Tongue (tissue), 2 donors: Measurements from ENCODE around the gene SERPINC1. TPM values are rescaled to one million over a fixed set of nuclear protein-coding genes. Genes with fewer than 3 reads are reported as not detected.
"Not testable (repeated sequence)": the region's sequence is repeated elsewhere in the genome, so short reads cannot be mapped to it uniquely, and the experiment has no call there.

Source experiments
- DNase-seq: peaks from one replicate; pipeline ENCODE4 v3.0.0-alpha.2; 2015
- total RNA-seq: library from RNA; depleted of rRNA; stranded (reverse); fragments of >200 nt; gene quantifications from one replicate; pipeline ENCODE4 v1.2.3, GENCODE V29; 2014

Gene SERPINC1
- total RNA-seq, 1 donor from 2014 or later: not detected

DNA sequence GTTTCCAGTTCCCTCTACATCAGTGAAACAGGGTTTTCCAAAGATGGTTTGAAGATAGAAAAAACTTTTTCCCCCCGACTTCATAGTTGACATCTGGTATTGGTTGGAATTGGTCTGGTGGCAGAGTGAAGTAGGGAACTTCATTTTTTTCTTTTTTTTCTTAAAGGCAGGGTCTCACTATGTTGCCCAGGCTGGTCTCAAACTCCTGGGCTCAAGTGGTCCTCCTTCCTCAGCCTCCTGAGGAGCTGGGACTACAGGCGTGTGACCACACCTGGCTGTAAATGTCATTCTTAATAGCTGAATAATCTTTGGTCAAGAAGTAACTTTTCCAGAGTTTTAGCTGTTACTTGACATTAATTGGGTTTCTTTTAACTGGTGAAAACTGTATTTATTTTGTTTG lies 27.2 kb downstream of the SERPINC1 start:
- DNase-seq: no peak

DNA sequence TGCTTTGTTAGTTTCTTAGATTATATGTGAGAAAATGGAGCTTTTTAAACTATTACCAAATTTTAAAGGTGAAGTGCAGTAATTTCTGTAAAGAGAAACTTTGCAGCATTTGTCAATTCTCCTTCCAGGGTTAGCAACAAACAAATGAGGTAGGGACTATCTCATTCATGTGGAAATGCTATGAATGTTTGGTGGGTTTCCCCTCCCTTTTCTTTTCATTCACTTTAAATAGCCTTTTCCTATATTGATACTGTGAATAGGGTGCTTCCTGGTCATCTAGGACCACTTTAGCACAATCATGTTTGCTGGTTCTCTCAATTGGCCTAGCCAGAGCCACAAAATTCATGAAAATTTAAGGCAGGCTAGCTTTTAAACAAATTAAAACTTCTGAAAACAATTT lies 28.4 kb downstream of the SERPINC1 start:
- no peak for DNase-seq

DNA sequence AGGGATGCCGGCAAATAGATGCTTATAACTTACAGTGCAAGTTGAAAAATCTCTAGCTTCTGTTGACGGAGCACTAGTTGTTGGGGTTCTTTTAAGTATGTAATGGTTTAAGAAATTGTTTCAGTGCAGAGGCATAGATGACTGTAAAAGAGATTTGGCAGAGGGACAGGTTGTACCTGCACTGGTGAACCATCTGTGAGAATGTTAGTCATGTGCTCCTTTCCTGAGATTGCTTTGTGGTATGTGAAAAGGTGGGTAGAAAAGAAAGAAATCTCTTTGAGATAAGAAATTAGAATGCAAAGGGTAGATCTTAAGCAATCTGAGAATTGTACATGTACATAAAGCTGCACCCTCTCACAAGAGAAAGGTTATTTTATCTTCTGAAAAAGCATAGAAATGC lies 29.5 kb downstream of the SERPINC1 start:
- no peak for DNase-seq

DNA sequence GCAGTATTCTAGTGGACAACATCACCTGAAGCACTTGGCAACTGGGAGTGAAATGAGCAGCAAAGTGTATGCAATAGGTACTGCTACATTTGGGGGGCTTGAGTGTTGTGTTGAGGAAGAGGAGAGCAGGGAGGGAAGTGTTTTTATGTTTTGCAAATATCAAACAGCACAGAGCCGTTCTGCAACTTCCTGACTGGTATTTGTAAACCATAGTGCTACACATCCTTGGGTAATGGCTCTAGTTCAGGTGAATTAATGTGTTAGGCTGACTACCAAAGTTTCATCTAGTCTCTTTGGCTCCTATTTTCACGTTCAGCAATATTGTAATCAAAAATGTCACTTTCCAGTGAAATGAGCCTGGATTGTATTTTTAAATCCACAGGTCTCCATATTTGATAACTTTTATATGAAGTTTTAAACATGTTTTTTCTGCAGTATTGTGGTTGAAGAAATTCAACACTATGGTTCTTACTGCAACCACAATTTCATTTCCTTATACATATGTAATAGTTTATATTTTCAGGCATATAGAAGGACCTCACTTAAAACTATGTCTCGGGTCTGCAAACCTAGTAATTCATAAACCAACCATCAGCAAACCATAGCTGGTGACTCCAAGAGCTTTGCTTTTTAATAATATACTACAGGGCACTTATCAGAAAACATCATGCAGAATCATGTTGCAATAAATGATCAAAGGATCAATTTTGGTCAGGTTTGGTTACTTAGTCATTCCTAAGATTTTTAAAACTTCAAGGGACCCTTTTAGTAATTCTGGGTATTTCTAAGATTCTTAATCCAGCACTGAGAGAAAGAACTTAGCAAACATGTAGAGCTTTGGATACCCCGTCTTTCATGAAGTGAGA lies 30.1 kb downstream of the SERPINC1 start:
- DNase-seq: no peak

DNA sequence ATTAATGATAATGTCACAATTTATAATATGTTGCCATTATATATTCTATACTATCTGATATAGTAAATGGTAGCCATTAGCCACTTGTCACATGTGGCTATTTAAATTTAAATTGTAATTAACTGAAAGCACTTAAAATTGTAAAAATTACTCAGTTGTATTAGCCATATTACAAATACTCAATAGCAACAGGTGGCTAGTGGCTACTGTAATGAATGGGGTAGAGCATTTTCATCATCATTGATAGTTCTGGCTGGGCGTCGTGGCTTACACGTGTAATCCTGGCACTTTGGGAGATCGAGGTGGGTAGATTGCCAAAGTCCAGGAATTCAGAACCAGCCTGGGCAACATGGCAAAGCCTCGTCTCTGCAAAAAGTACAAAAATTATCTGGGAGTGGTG lies 32.4 kb downstream of the SERPINC1 start:
- DNase-seq: no peak

DNA sequence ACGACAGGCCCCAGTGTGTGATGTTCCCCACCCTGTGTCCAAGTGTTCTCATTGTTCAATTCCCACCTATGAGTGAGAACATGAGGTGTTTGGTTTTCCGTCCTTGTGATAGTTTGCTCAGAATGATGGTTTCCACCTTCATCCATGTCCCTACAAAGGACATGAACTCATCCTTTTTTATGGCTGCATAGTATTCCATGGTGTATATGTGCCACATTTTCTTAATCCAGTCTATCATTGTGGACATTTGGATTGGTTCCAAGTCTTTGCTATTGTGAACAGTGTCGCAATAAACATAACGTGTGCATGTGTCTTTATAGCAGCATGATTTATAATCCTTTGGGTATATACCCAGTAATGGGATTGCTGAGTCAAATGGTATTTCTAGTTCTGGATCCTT lies 36.0 kb downstream of the SERPINC1 start:
- DNase-seq: not testable (repeated sequence)

DNA sequence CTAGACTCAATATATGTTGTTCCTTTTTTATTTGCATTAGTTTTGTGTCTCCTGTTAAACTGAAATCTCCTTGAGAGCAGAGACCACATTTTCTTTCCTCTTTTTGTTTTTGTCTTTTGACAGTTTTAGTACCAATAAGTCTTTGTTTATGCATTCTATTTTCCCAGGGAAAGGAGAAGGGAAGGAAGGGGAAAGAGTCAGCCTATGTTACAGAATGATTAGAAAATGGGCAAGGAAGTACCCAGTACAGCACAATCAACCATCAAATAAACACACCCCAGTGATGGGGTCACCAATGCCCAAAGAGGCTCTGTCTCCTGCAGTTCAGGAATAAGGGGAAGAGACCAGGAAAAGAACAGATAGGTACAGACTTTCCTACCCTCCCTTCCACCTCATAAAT lies 38.9 kb downstream of the SERPINC1 start:
- no peak for DNase-seq

DNA sequence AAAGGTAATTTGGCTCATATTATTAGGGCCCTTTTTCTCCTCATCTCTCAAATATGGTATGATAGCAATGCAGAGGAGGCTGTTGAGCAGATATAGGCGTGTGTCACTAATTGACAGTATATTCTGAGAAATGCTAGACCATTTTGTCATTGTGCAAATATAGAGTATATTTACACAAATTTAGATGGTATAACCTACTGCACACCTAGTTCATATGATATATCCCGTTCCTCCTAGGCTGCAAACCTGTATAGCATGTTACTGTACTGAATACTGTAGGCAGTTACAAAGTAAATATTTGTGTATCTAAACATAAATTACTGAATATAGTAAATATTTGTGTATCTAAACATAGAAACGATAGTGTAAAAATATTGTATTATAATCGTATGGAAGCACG lies 40.4 kb downstream of the SERPINC1 start:
- no peak for DNase-seq

DNA sequence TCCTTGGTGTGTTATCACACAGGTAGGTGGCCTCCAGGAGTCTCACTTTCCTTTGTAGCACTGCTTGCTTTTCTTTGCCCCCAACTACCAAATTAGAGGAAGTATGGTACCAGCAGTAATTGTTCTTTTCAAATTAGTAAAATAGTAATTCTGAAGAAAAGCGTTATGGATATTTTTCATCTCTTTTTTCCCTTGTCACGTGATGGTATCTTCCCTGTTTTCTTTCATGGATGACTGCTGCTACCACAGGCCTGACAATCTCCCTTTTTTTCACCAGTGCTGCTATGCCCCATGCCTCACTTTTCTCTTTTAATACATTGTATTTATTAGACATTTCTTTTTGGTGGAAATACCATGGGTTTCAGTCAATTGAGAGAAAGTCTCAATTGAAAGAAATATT lies 45.6 kb downstream of the SERPINC1 start:
- no peak for DNase-seq

DNA sequence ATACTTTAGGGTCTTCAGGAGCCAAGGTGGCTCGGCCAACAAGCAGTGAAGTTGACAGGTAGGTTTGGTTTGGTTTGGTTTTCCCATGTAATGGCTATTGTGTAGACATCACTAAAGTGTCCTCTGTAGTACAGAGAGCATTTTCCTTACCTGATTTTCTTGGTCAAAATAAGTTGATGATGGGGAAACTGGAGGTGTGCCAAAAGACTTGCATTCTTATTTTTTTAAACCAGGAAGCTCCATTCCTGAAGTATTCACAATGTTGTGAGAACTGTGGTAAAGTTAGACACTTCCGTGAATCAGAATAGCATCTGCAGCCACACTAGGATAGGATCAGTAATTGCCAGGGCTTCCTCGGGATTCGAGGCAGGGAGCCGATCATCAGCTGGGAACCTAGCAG lies 46.0 kb downstream of the SERPINC1 start:
- DNase-seq: no peak

DNA sequence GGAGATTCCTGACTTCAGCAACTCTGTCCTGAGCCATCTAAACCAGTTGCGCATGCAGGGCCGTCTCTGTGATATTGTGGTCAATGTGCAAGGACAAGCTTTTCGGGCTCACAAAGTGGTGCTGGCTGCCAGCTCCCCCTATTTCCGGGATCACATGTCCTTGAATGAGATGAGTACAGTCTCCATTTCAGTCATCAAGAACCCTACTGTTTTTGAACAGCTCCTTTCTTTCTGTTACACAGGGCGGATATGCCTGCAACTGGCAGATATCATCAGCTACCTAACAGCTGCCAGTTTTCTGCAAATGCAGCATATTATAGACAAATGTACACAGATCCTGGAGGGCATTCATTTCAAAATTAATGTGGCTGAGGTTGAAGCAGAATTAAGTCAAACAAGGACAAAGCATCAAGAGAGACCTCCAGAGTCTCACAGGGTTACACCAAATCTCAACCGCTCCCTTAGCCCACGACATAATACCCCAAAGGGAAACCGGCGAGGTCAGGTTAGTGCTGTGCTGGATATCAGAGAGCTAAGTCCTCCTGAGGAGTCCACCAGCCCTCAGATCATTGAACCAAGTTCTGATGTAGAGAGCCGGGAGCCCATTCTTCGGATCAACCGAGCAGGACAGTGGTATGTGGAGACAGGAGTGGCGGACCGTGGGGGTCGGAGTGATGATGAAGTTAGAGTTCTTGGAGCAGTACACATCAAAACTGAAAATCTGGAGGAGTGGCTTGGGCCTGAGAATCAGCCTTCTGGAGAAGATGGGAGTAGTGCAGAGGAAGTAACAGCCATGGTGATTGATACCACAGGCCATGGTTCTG lies 46.7 kb downstream of the SERPINC1 start:
- DNase-seq: no peak

DNA sequence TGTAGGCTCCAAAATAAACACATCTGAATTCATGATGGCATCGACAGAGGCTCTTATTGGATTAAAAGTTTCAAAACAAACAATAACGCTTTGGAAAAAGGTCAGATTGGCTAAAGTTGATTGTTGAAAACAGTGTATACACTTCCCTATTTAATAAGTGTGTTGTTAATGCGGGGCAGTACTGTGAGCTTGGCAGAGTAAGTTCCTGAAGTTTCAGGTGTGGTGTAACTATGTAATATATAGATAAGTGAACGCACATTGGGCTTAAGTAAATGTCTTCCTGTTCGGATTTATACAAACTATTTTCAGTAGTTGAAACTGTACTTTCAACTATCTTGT lies 48.1 kb downstream of the SERPINC1 start:
- DNase-seq: no peak

DNA sequence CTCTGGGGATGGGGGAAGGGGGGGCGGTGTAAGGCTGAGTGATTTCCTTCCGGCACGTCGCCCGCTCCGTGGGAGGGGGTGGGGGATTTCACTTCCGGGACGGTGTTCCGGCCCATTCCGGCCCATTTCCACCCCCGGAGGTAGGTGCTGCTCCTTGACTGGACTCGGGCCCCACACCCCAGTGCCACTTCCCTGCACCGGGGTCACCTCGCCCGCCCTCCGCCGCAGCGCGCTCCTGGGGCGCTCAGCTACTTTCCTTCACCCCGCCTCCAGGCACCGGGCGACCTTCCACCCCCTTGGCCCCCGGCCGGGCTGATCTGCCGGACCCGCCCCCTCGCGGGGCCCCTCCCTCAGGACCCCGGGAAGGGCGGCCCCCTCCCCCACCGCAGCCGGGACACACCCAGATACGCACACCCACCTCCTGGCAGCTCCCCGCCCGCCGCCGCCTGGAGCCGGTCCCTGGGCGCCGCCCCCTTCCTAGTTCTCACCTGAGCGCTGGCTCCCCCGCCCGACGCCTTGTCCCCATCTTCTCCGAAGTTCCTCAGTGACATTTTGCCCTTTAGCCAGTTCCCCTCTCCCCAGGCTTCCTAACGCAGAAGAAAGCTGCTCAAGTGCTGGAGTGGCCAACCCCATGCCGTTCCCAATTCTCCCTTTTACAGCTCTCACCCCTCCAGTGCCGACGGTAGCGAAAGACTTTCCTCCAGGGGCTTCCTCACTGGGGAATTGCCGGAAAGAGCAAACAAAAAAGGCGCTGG lies 48.7 kb downstream of the SERPINC1 start, which contains the start of gene ZBTB37:
TSS of gene ZBTB37 (plus strand) at position 115 of the 755 bp plus-strand sequence. CDS start 1,846 bp downstream, outside the sequence.
- peak; percentile 92 for DNase-seq

DNA sequence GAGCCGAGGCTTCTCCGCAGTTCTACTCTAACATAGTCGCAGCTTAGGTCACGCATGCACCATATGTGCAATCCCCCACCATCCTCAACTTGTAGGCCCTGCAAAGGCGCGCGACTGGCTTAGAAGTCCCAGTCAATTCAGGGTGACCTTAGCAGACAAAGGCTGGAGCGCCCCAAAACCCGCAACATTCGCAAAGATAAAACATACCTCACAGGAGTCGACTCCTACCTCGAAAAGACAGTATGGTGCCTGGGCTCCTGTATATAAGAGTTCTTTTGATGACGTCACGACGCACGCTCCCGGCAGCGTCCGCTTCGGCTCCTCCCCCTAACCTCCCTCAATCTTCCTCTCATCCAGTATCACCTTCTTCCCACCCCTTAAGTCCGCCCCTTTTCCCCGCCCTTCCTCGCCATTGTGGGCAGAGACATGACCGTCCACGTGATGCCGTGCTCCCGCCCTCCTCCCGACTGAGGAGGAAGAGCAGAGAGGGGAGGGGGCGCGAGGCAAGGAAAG lies 49.3 kb downstream of the SERPINC1 start, which contains the start of gene GAS5:
TSS of gene GAS5 (minus strand) at position 237 of the 513 bp plus-strand sequence.
- DNase-seq: peak; percentile 100

DNA sequence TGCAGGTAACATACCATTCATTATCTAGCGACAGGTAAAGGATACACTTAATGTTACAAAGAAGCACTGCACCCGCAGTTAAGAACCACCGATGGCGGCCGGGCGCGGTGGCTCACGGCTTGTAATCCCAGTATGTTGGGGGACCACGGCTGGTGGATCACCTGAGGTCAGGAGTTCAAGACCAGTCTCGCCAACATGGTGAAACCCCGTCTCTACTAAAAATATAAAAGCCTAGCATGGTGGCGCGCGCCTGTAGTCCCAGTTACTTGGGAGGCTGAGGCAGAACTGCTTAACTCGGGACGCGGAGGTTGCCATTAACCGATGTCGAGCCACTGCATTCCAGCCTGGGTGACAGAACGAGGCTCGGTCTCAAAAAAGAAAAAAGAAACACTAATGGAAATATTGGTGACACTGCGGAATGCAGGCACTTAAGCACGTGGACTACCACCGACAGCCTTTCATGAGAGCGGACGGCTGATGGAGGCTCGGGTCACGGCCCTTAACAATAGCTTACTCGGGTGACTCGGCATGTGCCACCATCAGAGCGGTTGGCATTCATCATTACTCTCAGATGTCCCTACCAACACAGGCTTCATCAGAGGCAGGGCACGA lies 49.9 kb downstream of the SERPINC1 start:
- DNase-seq: no peak

DNA sequence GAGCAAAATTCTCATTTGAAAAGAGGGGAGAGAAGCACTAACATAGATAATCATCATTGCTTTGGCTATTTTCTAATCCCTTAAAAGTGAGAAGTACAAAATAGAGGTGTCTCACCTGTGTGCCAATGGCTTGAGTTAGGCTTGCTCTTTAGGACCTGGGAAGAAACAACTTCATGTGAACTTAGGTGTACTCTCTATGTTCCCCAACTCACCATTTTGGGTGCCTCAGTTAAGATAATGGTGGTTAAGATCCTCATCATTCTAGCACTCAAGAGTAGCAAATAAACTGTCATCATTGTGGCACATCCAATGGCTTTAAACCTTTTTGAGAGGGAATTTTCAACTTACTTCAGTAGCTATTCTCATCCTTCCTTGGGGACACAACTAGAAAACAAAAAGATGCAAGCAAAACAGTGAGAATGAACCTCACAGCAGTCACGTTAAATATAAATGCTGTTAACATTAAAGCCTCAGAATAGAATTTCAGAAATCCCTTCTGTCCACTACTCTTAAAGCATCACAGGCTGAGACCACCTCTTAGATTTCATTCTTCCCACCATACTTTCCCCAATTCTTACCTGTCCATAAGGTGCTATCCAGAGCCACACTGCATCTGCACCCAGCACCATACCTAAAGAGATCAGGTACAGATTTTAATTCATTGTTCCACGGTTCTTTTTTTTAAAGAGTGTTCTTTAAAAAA lies 50.6 kb downstream of the SERPINC1 start:
- DNase-seq: no peak

DNA sequence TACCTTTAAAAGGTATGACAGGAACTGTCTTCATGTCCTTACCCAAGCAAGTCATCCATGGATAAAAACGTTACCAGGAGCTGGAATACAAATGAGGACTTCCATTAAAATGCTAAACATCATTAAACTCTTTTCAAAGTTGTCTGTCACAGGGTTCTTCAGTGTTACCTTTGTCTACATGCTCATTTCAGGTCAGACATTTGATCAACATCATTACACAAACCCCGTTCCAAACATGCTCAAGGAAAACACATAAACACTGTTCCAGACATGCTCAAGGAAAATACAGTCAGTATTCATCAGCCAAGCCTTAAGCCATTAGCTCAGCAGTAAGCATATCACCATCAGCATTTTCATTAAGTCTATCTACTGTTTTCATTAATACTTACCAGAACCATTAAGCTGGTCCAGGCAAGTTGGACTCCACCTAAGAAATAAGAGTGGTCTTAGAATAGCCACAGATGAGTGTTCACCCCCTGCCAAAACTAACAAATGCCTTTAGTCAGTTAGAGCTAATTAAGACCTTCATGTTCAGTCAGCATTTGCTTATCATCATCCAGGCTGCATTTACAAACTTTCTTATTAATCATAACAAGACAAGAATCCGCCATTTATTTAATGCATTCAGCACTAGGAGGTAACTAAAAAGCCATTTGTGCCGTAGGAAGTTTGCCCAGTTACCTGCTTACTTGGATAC lies 51.5 kb downstream of the SERPINC1 start:
- DNase-seq: no peak

DNA sequence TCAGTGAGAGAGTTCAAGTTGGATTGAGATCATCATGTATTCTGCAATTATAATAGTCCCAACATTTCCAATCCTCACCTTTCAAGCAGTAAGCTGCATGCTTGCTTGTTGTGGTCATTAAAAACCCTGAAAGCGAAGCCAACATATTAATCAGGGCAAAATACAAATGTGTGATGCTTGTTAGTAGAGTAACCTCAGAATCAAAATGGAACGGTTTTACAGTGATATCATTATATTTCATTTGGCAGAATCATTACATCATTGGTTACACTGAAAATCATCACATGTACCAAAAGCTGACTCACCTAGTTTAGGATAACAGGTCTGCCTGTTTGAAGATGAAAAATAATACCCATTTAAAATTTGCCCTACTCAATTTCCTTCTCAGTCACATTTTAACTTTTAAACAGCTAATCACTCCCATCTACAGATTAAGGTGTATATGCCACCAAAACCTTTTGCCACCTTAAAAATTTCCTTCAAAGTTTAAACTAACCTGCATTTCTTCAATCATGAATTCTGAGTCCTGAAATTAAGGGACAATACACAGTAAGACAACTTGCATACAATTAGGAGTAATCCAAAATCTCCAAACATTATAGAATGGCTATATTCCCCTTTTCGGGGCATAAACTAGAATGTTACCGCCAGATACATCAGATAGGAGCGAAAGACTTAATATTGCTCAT lies 52.8 kb downstream of the SERPINC1 start:
- DNase-seq: no peak

DNA sequence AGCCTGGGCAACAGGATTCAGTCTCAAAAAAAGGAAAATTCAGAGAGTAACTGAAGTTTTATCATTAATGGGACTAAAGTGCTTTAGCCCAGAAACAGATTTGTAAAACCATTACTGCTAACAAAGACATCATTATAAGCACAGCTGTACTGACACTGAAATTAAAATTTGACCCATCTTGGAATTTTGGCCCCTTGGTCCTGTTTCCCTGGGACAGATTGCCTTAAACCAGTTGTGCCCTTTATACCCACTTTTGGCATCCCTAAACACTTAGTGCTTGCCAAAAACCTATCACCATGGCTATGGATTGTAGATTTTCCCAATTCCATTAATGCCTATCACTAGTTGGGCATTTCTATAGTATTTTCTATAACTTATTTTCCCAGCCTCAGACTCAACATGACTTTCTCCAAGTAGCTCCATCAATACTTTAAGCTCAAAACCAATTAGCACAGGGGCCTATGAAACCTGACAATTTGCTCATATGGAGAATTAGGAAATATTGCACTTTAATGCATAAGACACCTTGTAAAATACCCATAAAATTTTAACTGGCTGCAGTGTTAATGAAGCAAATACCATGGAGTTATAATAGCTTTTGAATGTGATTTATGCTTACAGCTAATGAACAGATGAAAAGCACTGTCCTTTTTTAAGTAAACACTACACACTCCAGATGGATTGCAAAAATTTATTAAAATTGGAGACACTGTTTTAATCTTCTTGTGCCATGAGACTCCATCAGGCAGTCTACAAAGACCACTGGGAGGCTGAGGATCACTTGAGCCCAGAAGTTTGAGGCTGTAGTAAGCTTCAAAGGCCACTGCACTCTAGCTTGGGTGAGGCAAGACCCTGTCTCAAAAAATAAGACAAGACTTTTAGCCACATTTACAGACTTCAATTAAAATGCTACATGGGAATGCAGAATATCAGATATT lies 53.6 kb downstream of the SERPINC1 start:
- DNase-seq: no peak
